Hepatic stellate cell (primary cell): ENCODE data around the gene DKK3.

Source experiments
- DNase-seq: peaks from one replicate; pipeline ENCODE4 v3.0.0; 2011; ENCODE audit warnings: low spot score

DKK3 gene

DNA sequence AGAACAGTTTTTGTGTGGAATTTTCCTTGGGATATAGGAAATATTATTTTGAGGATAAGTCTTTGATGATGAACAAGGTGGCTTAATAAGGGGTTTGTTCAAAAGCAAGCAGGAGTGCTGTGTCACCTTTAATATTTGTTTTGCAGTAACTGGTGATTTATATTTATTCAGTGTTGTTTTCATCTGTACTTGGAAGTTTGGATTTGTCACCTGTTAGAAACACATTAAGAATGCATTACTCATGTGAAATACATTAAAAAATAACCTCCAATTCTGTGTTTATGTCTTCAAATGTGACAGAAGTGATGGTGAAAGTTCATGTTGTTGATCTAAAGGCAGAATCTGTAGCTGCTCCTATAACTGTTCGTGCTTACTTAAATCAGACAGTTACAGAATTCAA, 70.5 kb downstream of the DKK3 start:
- no peak for DNase-seq

DNA sequence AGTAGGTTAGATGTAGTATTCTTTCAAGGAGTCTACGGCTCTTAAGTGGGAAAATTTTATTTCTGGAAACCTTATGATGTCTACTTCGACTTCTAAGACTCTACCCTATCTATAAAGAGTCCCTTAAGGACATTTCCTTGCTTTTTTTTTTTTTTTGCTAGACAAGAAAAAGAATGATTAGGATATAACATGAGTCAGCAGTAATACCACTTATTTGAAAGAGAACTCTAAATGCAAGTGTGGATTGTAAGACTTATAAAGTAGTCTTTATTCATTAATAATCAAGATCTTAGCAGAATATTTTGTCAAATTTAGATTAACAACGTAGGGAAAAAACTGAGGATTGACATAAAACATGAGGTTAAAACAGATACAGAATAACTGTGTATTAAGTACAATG, 71.0 kb downstream of the DKK3 start:
- DNase-seq, result no peak

DNA sequence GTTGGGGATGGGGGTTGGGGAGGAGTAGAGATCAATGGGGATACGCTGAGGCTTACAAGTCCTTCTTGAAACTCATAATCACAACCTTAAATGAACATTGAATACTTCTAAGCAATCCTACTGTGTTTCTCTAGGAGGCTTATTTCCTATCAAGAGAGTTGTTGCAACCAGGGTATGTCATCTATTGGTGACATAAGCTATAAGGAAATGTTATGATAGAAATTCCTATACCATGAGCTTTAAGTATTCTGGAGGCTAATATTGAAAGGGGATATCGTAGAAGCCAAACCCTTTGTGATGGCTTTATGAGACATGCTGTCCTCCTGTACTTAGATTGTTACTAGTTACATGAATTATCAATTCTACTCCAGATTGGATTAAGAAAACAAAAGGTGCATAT, 72.9 kb downstream of the DKK3 start:
- DNase-seq, result no peak

DNA sequence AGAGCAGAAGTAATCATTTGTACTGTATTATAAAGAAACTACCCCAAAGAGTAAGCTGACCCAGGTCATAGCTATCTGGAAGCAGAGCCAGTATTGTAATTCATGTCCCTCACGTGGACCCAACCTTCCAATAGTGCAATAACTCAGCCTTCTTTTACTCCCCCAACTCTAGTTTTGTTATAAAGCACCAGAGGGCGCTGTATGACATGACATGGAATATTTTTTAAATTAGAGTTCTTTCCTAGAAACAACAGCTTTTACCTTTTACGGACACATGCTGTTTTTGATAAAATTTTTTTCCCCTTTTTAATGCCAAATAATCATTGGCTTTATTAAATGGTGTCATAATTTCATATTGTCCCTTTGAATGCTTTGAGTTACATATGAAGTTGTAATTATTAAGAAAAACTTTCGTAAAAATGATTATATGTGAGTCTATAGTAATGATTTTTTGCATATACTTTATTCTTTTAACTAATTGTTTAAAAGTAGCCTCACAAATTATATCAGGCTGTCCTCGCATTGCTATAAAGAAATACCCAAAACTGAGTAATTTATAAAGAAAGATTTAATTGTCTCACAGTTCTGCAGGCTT, 76.9 kb downstream of the DKK3 start:
- DNase-seq, result peak; percentile 7

DNA sequence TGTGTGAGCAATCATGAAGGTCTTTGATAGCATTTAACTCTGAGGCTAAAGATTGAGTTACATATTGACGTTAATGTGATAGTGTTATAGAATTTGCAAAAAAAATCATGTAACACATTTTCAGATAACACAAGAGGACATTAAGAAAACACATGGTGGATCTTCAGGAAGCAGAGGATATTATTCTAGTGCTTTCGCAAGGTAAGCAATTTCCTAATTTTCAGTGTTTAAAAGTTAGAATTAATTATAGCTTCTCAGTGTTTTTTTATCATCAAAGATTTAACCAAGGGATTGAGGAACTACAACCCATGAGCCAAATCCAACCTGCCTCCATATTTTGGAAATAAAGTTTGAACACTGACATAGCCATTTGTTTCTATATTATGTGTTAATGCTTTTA, 78.5 kb downstream of the DKK3 start:
- DNase-seq, result no peak

DNA sequence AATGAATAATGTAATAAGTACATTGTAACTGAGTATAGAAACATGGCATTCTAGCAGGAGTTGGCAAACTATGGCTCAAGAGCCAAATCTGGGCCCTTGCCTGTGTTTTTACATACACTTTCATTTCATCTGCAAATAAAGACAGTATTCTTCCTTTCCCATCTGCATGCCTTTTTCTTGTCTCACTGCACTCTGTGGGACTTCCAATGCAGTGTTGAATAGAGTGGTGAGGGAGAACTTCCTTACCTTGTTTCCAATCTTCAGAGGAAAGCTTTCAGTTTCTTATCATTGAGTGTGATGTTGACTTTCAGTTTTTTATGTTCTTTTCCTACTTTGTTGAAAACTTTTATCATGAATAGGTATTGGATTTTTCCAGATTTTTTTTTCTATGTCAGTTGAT, 84.6 kb downstream of the DKK3 start:
- DNase-seq, result no peak

DNA sequence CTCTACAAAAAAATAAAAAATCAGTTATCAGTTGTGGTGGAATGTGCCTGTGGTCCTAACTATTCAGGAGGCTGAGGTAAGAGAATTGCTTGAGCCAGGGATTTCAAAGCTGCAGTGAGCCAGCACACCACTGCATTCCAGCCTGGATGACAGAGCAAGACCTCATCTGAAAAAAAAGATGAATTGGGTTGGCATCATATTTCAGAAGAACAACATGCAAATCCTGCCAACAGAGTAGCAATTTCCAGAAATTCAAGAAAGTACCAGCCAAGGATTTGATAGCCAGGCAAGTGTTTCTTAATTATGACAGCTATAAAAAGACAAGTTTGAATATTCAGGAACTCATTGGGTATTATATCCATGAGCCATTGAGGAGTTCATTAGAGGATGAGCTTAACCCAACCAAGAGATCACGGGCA, 91.4 kb downstream of the DKK3 start:
- peak; percentile 2 for DNase-seq

DNA sequence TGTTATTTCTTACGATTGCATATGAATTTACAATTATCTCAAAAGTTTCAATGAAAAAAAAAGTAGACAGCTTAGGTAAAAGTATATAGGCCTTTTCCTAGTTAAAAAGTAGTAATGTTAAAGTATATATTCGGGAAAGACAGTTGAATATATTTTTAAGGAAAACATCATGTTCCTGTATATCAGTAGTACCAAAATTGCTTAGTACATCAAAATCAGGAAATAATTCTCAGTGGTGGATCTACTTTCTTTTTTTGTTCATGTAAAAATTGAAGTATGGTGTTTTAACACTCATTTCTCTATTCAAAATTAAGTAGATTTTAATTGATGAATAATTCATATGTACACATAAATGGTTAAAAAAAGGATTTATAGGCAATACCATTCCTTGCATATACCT, 92.8 kb downstream of the DKK3 start:
- DNase-seq, result no peak

DNA sequence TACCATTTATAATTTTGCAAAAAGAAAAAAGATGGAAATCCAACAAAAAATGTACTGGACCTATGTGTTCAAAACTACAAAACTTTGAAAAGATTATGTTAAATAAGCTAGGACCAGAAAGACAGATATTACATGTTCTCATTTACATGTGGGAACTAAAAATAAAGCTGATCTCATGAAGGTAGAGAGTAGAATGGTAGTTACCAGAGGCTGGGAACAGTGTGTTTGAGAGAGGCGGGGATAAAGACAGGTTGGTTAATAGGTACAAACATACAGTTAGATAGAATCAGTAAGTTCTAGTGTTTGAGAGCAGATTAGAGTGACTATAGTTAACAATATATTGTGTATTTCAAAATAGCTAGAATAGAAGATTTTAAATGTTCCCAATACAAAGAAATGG, 95.0 kb downstream of the DKK3 start:
- DNase-seq, result no peak
